Panc1 (cell line): ENCODE results near the gene SYNPO2L.
"Not testable (repeated sequence)": the region's sequence is repeated elsewhere in the genome, so short reads cannot be mapped to it uniquely, and the experiment has no call there.

ENCODE experiments used
- POLR2AphosphoS5 ChIP-seq: IDR thresholded peaks from 2 replicates; pipeline ENCODE4 v1.6.1; 2012; ENCODE audit warnings: mild to moderate bottlenecking, low read depth, low read length, moderate library complexity
- SIN3A ChIP-seq: IDR thresholded peaks from 2 replicates; pipeline ENCODE4 v1.6.1; 2012; ENCODE audit warnings: low read depth, mild to moderate bottlenecking, low read length, moderate library complexity, borderline replicate concordance; ENCODE audit not compliant: insufficient read depth
- TCF7L2 ChIP-seq: IDR thresholded peaks from 2 replicates; pipeline ENCODE4 v1.6.1; 2011; ENCODE audit warnings: mild to moderate bottlenecking, low read depth, low read length, inconsistent platforms
- TF ChIP-seq, protein P1 (sequence below): fragments of 450-650 bp; IDR thresholded peaks from 2 replicates; pipeline ENCODE4 v1.5.1; 2017; ENCODE audit warnings: mild to moderate bottlenecking
- TF ChIP-seq, protein P2 (sequence below), 2 experiments: IDR thresholded peaks; 2 replicates each; pipeline ENCODE4 v1.6.1; 2011 to 2012; ENCODE audit warnings: low read depth in 2 of 2, control low read depth in 1 of 2, low read length in 1 of 2, mild to moderate bottlenecking in 1 of 2, moderate library complexity in 1 of 2; ENCODE audit not compliant: insufficient read depth in 1 of 2

DNA sequence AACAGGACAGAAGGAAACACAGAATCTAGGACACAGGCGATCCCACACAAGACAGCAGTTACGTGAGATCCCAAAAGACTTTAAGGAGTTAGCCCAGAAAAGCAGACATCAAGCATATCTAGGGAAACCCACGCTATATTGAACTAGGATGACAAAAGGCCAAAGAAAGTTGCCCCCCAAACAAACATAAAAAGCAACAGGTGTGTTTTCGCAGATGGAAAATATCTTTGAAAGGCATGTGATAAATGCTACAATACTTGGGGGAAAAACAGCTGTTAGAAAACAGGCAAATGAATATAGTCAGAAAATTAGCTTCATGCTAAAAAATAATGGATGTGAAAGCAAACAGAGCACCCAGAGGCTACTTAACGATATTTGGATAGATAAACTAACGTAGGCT, 34.9 kb upstream of the SYNPO2L start:
- TF ChIP-seq, protein P1, sequence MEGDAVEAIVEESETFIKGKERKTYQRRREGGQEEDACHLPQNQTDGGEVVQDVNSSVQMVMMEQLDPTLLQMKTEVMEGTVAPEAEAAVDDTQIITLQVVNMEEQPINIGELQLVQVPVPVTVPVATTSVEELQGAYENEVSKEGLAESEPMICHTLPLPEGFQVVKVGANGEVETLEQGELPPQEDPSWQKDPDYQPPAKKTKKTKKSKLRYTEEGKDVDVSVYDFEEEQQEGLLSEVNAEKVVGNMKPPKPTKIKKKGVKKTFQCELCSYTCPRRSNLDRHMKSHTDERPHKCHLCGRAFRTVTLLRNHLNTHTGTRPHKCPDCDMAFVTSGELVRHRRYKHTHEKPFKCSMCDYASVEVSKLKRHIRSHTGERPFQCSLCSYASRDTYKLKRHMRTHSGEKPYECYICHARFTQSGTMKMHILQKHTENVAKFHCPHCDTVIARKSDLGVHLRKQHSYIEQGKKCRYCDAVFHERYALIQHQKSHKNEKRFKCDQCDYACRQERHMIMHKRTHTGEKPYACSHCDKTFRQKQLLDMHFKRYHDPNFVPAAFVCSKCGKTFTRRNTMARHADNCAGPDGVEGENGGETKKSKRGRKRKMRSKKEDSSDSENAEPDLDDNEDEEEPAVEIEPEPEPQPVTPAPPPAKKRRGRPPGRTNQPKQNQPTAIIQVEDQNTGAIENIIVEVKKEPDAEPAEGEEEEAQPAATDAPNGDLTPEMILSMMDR = not testable (repeated sequence)
- not testable (repeated sequence) for TF ChIP-seq POLR2AphosphoS5, SIN3A, TCF7L2
- TF ChIP-seq, protein P2, sequence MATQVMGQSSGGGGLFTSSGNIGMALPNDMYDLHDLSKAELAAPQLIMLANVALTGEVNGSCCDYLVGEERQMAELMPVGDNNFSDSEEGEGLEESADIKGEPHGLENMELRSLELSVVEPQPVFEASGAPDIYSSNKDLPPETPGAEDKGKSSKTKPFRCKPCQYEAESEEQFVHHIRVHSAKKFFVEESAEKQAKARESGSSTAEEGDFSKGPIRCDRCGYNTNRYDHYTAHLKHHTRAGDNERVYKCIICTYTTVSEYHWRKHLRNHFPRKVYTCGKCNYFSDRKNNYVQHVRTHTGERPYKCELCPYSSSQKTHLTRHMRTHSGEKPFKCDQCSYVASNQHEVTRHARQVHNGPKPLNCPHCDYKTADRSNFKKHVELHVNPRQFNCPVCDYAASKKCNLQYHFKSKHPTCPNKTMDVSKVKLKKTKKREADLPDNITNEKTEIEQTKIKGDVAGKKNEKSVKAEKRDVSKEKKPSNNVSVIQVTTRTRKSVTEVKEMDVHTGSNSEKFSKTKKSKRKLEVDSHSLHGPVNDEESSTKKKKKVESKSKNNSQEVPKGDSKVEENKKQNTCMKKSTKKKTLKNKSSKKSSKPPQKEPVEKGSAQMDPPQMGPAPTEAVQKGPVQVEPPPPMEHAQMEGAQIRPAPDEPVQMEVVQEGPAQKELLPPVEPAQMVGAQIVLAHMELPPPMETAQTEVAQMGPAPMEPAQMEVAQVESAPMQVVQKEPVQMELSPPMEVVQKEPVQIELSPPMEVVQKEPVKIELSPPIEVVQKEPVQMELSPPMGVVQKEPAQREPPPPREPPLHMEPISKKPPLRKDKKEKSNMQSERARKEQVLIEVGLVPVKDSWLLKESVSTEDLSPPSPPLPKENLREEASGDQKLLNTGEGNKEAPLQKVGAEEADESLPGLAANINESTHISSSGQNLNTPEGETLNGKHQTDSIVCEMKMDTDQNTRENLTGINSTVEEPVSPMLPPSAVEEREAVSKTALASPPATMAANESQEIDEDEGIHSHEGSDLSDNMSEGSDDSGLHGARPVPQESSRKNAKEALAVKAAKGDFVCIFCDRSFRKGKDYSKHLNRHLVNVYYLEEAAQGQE (IDR thresholded peaks at IDR 0.05; ENCODE audit: insufficient read depth in 1 of 2, low read depth in 2 of 2, low read length in 1 of 2) = not testable (repeated sequence)
